ENCODE data around the gene ASXL1. TPM values are rescaled to one million over a fixed set of nuclear protein-coding genes. Genes with fewer than 3 reads are reported as not detected.
A peak's percentile ranks its signal among the peaks of the same experiment; 100 is the strongest.
"Not testable (repeated sequence)": the region's sequence is repeated elsewhere in the genome, so short reads cannot be mapped to it uniquely, and the experiment has no call there.

ASXL1 gene
- total RNA-seq, 1 donor from 2014 or later: 142 TPM

- Mint-ChIP-seq H3K4me1 (peaks cover 31% of the 10 kb centered on the region), H3K27ac (no peak overlapping the region), H3K27me3 (no peaks in the 10 kb centered on the region), H3K4me3 (no peak overlapping the region), H3K36me3 (ENCODE audit: low read depth) (peaks cover 37% of the 10 kb centered on the region), H3K9me3 (no peaks in the 10 kb centered on the region)
- intact Hi-C loops (cut with micrococcal nuclease): no loop called here
- DNase-seq: no peak
Measured at GRCh38 chr20:32382102-32382950, 24.2 kb downstream of the ASXL1 start.

GRCh38 chr20:32383441-32383840 is 25.3 kb downstream of the ASXL1 start:
- H3K9me3 Mint-ChIP-seq; H3K27me3 Mint-ChIP-seq; intact Hi-C loops (cut with micrococcal nuclease); DNase-seq; H3K4me3 Mint-ChIP-seq; H3K27ac Mint-ChIP-seq: not testable (repeated sequence)
- Mint-ChIP-seq H3K4me1 (peaks cover 35% of the 10 kb centered on the region), H3K36me3 (ENCODE audit: low read depth) (peaks cover 32% of the 10 kb centered on the region)

GRCh38 chr20:32385541-32385940 is 27.4 kb downstream of the ASXL1 start:
- Mint-ChIP-seq H3K4me3 (no peak overlapping the region), H3K27me3 (no peaks in the 10 kb centered on the region), H3K27ac (no peak overlapping the region), H3K9me3 (no peaks in the 10 kb centered on the region), H3K4me1 (peaks cover 34% of the 10 kb centered on the region), H3K36me3 (ENCODE audit: low read depth) (peaks cover 30% of the 10 kb centered on the region)
- intact Hi-C loops (cut with micrococcal nuclease): no loop called here
- no peak for DNase-seq

- peaks cover 33% of the 10 kb centered on the region for H3K36me3 Mint-ChIP-seq (ENCODE audit: low read depth)
- H3K4me1 Mint-ChIP-seq: peaks cover 34% of the 10 kb centered on the region
- intact Hi-C loops (cut with micrococcal nuclease): no loop called here
- no peaks in the 10 kb centered on the region for H3K9me3 Mint-ChIP-seq
- H3K27ac Mint-ChIP-seq: peak overlapping the region; percentile 42
- no peaks in the 10 kb centered on the region for H3K27me3 Mint-ChIP-seq
- DNase-seq: no peak
- H3K4me3 Mint-ChIP-seq: no peak overlapping the region
Measured at GRCh38 chr20:32386091-32386490, 28.0 kb downstream of the ASXL1 start.

- DNase-seq: peak; percentile 87
- H3K27me3 Mint-ChIP-seq: no peaks in the 10 kb centered on the region
Measured at GRCh38 chr20:32387252-32387651, 29.1 kb downstream of the ASXL1 start.

GRCh38 chr20:32391003-32391402 is 32.9 kb downstream of the ASXL1 start:
- no peak for DNase-seq
- H3K9me3 Mint-ChIP-seq: no peaks in the 10 kb centered on the region
- H3K4me1 Mint-ChIP-seq: peaks cover 23% of the 10 kb centered on the region
- peaks cover 47% of the 10 kb centered on the region for H3K36me3 Mint-ChIP-seq (ENCODE audit: low read depth)
- no peaks in the 10 kb centered on the region for H3K27me3 Mint-ChIP-seq
- no peak overlapping the region for H3K4me3 Mint-ChIP-seq
- intact Hi-C loops (cut with micrococcal nuclease): no loop called here
- H3K27ac Mint-ChIP-seq: no peak overlapping the region

More at GRCh38 chr20:32387252-32387651, 29.1 kb downstream of the ASXL1 start:
- Mint-ChIP-seq H3K4me3 (peak overlapping the region; percentile 39), H3K27ac (peak overlapping the region; percentile 13), H3K4me1 (peaks cover 34% of the 10 kb centered on the region), H3K9me3 (no peaks in the 10 kb centered on the region), H3K36me3 (ENCODE audit: low read depth) (peaks cover 40% of the 10 kb centered on the region)
- intact Hi-C loops (cut with micrococcal nuclease): loop anchor here (1.0 kb wide), 2 partner anchors 20 to 32 kb away; no protein-coding TSS in a partner anchor

GRCh38 chr20:32395066-32395465 is 36.9 kb downstream of the ASXL1 start:
- Mint-ChIP-seq H3K27ac (peak overlapping the region; percentile 37), H3K27me3 (no peaks in the 10 kb centered on the region), H3K4me1 (peaks cover 18% of the 10 kb centered on the region), H3K4me3 (no peak overlapping the region), H3K9me3 (no peaks in the 10 kb centered on the region), H3K36me3 (ENCODE audit: low read depth) (peaks cover 53% of the 10 kb centered on the region)
- no peak for DNase-seq
- intact Hi-C loops (cut with micrococcal nuclease): no loop called here

GRCh38 chr20:32396646-32397160 is 38.6 kb downstream of the ASXL1 start:
- no peak overlapping the region for H3K27ac Mint-ChIP-seq
- intact Hi-C loops (cut with micrococcal nuclease): no loop called here
- H3K4me3 Mint-ChIP-seq: no peak overlapping the region
- H3K9me3 Mint-ChIP-seq: no peaks in the 10 kb centered on the region
- H3K36me3 Mint-ChIP-seq (ENCODE audit: low read depth): peaks cover 52% of the 10 kb centered on the region
- peaks cover 27% of the 10 kb centered on the region for H3K4me1 Mint-ChIP-seq
- no peak for DNase-seq
- H3K27me3 Mint-ChIP-seq: no peaks in the 10 kb centered on the region

GRCh38 chr20:32397567-32398084 is 39.5 kb downstream of the ASXL1 start:
- no peaks in the 10 kb centered on the region for H3K27me3 Mint-ChIP-seq
- no peak for DNase-seq
- intact Hi-C loops (cut with micrococcal nuclease): no loop called here
- H3K27ac Mint-ChIP-seq: no peak overlapping the region
- peaks cover 52% of the 10 kb centered on the region for H3K36me3 Mint-ChIP-seq (ENCODE audit: low read depth)
- no peak overlapping the region for H3K4me3 Mint-ChIP-seq
- H3K4me1 Mint-ChIP-seq: peaks cover 27% of the 10 kb centered on the region
- no peaks in the 10 kb centered on the region for H3K9me3 Mint-ChIP-seq

GRCh38 chr20:32400476-32400875 is 42.3 kb downstream of the ASXL1 start:
- intact Hi-C loops (cut with micrococcal nuclease): loop anchor here (5.0 kb wide), 1 partner anchor 33 kb away; no protein-coding TSS in a partner anchor
- H3K4me3 Mint-ChIP-seq: no peak overlapping the region
- H3K9me3 Mint-ChIP-seq: no peaks in the 10 kb centered on the region
- H3K36me3 Mint-ChIP-seq (ENCODE audit: low read depth): peaks cover 39% of the 10 kb centered on the region
- peaks cover 25% of the 10 kb centered on the region for H3K4me1 Mint-ChIP-seq
- peak; percentile 43 for DNase-seq
- no peak overlapping the region for H3K27ac Mint-ChIP-seq
- H3K27me3 Mint-ChIP-seq: no peaks in the 10 kb centered on the region

- no peak for DNase-seq
- Mint-ChIP-seq H3K9me3 (no peaks in the 10 kb centered on the region), H3K4me1 (peaks cover 36% of the 10 kb centered on the region), H3K36me3 (ENCODE audit: low read depth) (peaks cover 39% of the 10 kb centered on the region), H3K27me3 (no peaks in the 10 kb centered on the region), H3K27ac (no peak overlapping the region), H3K4me3 (no peak overlapping the region)
- intact Hi-C loops (cut with micrococcal nuclease): loop anchor here (5.0 kb wide), 1 partner anchor 37 kb away; no protein-coding TSS in a partner anchor
Measured at GRCh38 chr20:32404017-32404416, 45.9 kb downstream of the ASXL1 start.

- Mint-ChIP-seq H3K4me3 (no peak overlapping the region), H3K4me1 (peaks cover 22% of the 10 kb centered on the region), H3K9me3 (no peaks in the 10 kb centered on the region), H3K27me3 (no peaks in the 10 kb centered on the region), H3K27ac (peak overlapping the region; percentile 1), H3K36me3 (ENCODE audit: low read depth) (peaks cover 28% of the 10 kb centered on the region)
- DNase-seq: no peak
- intact Hi-C loops (cut with micrococcal nuclease): loop anchor here (1.0 kb wide), 1 partner anchor 19 kb away; no protein-coding TSS in a partner anchor
Measured at GRCh38 chr20:32406701-32407100, 48.6 kb downstream of the ASXL1 start.

GRCh38 chr20:32407131-32407750 is 49.1 kb downstream of the ASXL1 start:
- Mint-ChIP-seq H3K4me1 (peaks cover 27% of the 10 kb centered on the region), H3K4me3 (peak overlapping the region; percentile 66), H3K27ac (peak overlapping the region; percentile 72), H3K36me3 (ENCODE audit: low read depth) (peaks cover 25% of the 10 kb centered on the region)
- peak; percentile 86 for DNase-seq
- not testable (repeated sequence) for H3K9me3 Mint-ChIP-seq, H3K27me3 Mint-ChIP-seq
- intact Hi-C loops (cut with micrococcal nuclease): loop anchor here (1.0 kb wide), 1 partner anchor 20 kb away; no protein-coding TSS in a partner anchor
